CD4-positive, alpha-beta T cell treated with Interleukin-4 for 4 hours (primary cell): ENCODE measurements around the gene LCE1A.

Source experiments
- DNase-seq: peaks from one replicate; pipeline ENCODE4 v3.0.0-alpha.2; 2020

The LCE1A gene

DNA sequence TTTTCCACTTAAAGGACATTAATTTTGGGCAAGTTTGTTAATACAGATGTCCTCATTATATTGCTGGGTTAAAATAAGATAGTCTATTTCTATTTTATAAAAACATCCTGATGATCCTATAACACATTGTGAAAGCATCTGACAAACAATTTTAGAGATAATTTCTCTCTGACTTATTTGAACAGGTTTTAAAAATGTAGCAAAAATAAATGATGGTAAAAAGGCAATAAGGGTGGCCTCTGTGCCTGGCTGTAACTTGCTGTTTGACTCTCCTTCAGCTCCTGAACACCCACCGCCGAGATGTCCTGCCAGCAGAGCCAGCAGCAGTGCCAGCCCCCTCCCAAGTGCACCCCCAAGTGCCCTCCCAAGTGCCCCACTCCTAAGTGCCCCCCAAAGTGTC lies at the start of gene LCE1A:
TSS of gene LCE1A (plus strand) at position 301 of the 400 bp plus-strand sequence. CDS start at position 301, 0 bp downstream.
- no peak for DNase-seq

- DNase-seq: no peak
Observed at GRCh38 chr1:152777510-152778137, 49.6 kb upstream of the LCE1A start.

DNA sequence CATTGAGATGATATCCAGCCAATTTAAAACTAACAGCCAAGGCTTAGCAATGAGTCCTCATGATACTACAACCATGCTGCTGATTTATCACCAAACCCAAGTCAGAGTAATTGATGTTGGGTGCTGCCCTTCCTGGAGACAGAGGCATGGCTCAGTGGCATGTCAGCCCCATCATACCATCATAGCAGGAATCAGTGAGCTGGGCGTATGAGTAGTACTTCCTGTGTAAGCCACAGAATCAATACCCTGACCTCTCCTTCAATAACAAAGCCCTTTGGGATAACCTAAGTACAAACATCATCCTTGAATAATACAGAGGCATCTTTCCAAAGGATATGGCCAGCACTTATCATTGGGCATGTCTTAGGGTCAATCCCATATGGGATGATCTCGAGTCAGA lies 44.2 kb upstream of the LCE1A start:
- no peak for DNase-seq

DNA sequence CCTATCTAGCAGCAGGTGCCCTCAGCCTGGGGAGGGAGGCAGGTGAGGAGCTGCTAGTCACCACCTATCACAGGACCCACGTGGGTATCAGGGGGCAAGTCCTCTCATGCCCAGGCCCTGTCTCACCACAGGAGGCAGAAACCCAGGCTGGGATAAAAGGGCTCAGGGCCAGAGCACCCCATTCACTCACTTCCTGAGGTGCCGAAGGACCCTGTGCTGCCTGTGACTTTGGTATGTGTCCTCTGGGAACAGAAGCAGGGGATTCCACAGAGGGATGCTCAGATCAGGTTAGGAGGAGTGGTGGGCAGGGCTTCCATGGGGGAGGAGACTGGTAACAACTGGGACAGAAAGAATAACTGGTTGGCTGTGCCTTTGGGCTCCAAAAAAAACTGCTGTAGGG lies 41.2 kb upstream of the LCE1A start, which contains the start of gene LCE1E:
TSS of gene LCE1E (plus strand) at position 181 of the 400 bp plus-strand sequence. CDS start 1,043 bp downstream, outside the sequence.
- no peak for DNase-seq

DNA sequence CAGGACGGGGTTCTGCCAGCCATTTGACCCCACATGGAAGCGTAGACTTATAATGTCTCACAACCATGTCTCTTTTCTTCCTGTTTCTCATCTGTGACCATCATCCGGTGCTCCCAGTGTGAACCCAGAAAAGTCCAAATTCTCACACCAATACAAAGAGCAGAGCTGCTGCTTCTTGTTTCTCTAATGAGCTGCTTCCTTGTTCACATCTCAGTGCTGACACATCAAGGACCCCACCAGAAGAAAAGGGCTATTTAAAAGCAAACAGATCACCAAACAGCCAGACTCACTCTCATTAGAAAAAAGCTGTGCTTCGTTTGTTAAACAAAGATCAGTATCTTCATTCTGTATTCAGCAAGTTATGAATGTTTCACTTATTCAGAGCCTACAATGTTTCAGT lies 31.6 kb upstream of the LCE1A start:
- DNase-seq: no peak

GRCh38 chr1:152796421-152796820 lies 30.9 kb upstream of the LCE1A start, which contains the start of gene LCE1D:
Gene LCE1D, plus strand, starts transcription at chr1:152796721. Its CDS starts 1,074 bp downstream, at chr1:152797795.
- no peak for DNase-seq

DNA sequence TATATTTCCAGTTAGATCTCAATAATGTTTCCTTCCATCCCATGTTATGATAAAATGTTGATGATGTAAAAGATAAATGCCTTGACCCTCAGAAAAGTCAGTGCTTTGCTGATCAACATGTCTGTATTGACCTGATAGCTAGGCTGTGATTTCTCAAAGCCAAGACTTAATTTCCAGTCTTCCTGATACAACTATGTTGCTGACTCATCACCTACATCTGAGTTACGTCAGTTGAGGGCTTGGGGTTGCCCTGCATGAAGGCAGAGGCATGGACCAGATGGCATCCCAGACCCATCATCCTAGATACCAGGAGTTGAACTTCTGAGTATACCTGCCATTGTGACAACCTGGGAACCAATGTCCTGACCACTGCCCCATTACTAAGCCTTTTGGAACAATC lies 25.9 kb upstream of the LCE1A start:
- DNase-seq: no peak

GRCh38 chr1:152806576-152806975 lies 20.7 kb upstream of the LCE1A start, which contains the start of gene LCE1C:
Gene LCE1C, minus strand, starts transcription at chr1:152806651. Its CDS starts 1,173 bp downstream, at chr1:152805478.
- no peak for DNase-seq

GRCh38 chr1:152811050-152811449 lies 16.2 kb upstream of the LCE1A start:
- DNase-seq: no peak

DNA sequence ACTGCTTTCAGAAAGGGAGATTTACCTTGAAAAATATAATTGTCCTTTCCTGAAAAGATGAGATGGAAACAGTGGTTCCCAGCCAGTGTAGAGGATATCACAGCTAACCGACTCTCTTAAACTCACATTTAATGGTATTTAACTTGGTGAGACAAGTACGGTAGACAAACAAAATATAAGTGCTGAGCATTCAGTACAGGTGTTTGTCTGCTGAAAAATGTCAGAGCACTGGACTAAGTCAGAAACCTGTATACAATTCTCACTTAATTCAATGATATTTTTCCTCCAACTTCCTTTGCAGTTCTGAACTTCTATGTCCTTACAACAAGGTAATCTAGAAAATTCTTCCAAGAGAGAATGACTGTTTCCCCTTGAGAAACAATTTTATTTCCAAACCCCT lies 15.6 kb upstream of the LCE1A start, which contains the start of gene LCE1B:
TSS of gene LCE1B (plus strand) at position 301 of the 400 bp plus-strand sequence. CDS start 476 bp downstream, outside the sequence.
- no peak for DNase-seq

DNA sequence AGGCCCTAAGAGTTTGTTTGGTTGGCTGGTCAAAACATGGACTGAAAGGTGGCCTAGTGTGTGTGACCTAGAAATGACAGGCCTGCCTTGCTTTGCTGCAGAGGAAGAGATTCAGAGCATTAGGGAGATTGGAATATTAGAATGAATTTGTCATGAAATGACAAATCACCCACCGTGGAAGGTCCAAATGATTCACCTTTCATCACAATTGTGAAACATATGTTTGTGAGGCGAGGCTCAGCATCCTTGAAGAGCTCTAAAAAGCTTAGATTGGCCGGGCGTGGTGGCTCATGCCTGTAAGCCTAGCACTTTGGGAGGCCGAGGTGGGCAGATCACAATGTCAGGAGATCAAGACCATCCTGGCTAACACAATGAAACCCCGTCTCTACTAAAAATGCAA lies 10.0 kb upstream of the LCE1A start:
- DNase-seq: no peak

DNA sequence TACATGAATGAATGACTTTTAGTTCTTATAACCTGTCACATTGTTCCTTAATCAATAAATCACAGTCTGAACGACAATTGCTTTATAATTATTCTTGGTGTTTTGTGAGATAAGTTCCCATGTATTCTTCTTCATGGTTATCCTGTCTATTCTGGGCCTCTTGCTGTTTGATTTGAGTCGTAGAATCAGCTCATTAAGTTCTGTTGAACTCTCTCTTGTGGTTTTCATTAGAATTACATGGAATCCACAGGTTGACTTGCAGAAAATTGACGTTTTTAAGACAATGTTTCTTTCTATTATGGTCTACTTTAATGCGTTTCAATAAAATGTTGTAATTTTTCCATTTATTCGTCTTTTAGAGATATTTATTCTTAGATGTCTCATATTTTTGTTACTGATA lies 4.0 kb upstream of the LCE1A start:
- no peak for DNase-seq

- DNase-seq: no peak
Observed at GRCh38 chr1:152824964-152825363, 2.3 kb upstream of the LCE1A start.

GRCh38 chr1:152836870-152837269 lies 9.6 kb downstream of the LCE1A start:
- DNase-seq: no peak

GRCh38 chr1:152842556-152842955 lies 15.3 kb downstream of the LCE1A start, which contains the start of gene LCE6A:
Gene LCE6A, plus strand, starts transcription at chr1:152842856. Its CDS starts 665 bp downstream, at chr1:152843521.
- no peak for DNase-seq

- DNase-seq: no peak
Observed at GRCh38 chr1:152855661-152856060, 28.4 kb downstream of the LCE1A start.

- no peak for DNase-seq
Observed at GRCh38 chr1:152858062-152858461, 30.8 kb downstream of the LCE1A start.

DNA sequence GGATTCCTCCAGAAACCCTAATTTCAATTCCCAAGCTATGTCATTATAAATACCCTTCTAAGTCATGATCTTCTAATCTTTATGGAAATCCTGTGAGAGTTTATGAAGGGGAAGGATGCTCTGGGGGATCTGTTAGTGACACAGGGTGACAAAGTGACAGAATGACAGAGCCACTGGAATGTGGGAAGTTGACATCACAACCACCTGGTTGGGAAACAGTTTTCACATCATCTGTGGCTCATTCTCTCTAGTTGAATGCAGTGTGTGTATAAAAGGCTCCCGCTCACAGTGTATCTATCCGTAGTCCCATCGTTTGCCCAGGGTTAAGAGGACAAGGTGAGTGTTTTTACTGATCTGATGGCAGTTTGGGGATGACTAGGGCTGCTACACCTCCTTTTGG lies 32.4 kb downstream of the LCE1A start, which contains the start of gene LCE7A:
TSS of gene LCE7A (plus strand) at position 301 of the 400 bp plus-strand sequence. CDS start 702 bp downstream, outside the sequence.
- no peak for DNase-seq

GRCh38 chr1:152860129-152860528 lies 32.9 kb downstream of the LCE1A start:
- DNase-seq: no peak

DNA sequence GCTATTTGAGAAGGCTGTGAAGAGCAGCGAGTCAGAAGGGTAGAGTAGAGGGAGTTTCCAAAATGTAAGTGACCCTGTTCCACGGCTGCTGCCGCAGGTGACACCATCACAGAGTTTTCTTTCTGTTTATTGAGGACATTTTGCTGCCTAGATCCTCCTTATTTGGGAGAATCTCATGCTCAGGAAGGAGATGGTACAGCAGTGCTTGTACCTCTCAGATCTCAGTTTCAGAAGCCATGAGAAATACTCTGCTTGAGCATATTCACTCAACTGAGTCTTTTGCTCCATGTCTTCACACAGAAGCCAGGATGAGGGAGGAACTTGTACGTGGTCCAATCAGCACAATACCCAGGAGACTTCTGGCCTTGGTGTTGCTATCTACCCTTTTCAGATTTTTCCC lies 34.1 kb downstream of the LCE1A start:
- DNase-seq: no peak

DNA sequence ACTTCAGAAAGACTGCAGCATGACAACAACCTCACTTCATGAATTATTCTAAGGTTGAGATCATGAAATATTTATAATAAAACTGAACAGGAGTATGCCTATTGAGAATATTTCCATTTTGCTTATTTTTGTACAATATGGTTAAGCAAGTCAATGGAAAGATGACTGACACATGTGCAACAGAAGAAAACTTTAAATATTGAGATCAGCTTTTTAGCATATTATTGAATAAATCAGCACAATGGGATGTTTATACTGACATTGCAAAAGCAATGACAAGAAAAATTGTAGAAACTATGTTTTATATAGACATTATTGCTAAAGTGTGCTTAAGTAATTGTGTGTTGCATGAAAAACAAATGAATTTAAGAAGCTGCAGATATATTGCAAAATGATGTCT lies 37.2 kb downstream of the LCE1A start:
- DNase-seq: no peak

- no peak for DNase-seq
Observed at GRCh38 chr1:152866321-152866720, 39.0 kb downstream of the LCE1A start.

DNA sequence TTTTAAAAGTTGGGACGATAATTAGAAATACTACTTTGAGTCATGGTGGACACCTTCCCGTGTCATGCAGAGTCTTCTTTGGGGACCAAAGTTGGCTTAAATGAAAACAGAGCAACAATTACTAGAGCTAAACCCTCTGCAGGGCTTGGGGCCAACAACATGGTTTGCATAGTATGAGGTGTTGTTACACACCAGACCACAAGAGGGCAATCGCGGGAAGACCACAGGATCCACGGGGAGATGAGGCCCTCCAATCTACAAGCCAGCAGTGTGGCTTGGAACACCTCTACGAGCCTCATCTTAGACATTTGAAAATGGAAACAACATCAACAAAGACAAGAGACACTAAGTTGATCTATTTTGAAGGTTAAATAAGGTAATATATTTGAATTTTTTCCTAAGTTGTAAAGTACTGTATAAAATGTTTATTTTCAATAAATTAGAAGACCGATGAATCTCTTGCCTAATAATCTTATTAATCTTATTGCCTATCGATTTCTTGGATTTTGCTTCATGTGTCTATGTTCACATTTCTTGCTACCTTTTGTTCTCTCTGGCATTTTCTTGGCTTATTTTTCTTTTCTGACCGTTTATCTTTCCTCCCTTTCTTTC lies 42.6 kb downstream of the LCE1A start:
- peak; percentile 65 for DNase-seq
